GM12878 (cell line): Measurements from ENCODE around the gene KCNQ1. TPM values are rescaled to one million over a fixed set of nuclear protein-coding genes. Genes with fewer than 3 reads are reported as not detected.

Source experiments
- ATAC-seq: fragments of 200-7000 bp; cut with Tn5 transposase; 3 replicates; pipeline ENCODE4 v1.9.1; 2020; ENCODE audit warnings: mild to moderate bottlenecking, moderate library complexity
- BruUV-seq: library from RNA; stranded (reverse); fragments of 400-500 nt; replicated peaks from 2 replicates; lab custom pipeline; 2021; lab: Mats Ljungman, UMichigan
- CTCF ChIA-PET: fragments of 300-600 bp; sonication (Branson Sonifier 250); formaldehyde crosslinking; extraction: SDS; loops from one replicate; lab custom pipeline; 2021; ENCODE audit warnings: inconsistent platforms; lab: Yijun Ruan, JAX
- POLR2A ChIA-PET: fragments of 350-600 bp; formaldehyde crosslinking; extraction: SDS; loops from one replicate; lab custom pipeline; 2021; ENCODE audit warnings: inconsistent platforms; lab: Charles Lee
- RAD21 ChIA-PET: fragments of 300-600 bp; sonication (Branson Sonifier 250); formaldehyde crosslinking; loops from one replicate; lab custom pipeline; 2023; ENCODE audit warnings: antibody characterized with exemption; ENCODE audit not compliant: unreplicated experiment; lab: Charles Lee
- SMC1A ChIA-PET: fragments of 300-600 bp; sonication (Branson Sonifier 250); formaldehyde crosslinking; loops from one replicate; lab custom pipeline; 2023; ENCODE audit not compliant: unreplicated experiment, uncharacterized antibody; lab: Charles Lee
- DNase-seq: peaks from one replicate; pipeline ENCODE4 v3.0.0-alpha.2; 2011; ENCODE audit warnings: low read depth, low spot score
- FAIRE-seq: peaks from 3 replicates; lab custom pipeline; 2011; peaks lifted over from hg19 to GRCh38; lab: Jason Lieb, UNC
- H2AFZ ChIP-seq: 2 replicates; pipeline ENCODE4 v1.6.0; 2011; ENCODE audit warnings: low read depth, low read length, control low read depth; ENCODE audit not compliant: control insufficient read depth
- H3K27ac ChIP-seq: 2 replicates; pipeline ENCODE4 v1.5.1; 2011; ENCODE audit warnings: control low read depth; ENCODE audit not compliant: control insufficient read depth, insufficient read depth
- H3K27me3 ChIP-seq, 2 experiments: replicated peaks in 1 of 2; 2 replicates each; pipeline versions ENCODE4 v1.6.0 to v1.6.1; 2011; ENCODE audit warnings: low read length in 1 of 2; ENCODE audit not compliant: control insufficient read depth in 2 of 2, insufficient read depth in 2 of 2
- H3K36me3 ChIP-seq, 2 experiments: 2 replicates each; pipeline ENCODE4 v1.5.1; 2011; ENCODE audit warnings: low read length in 1 of 2; ENCODE audit not compliant: control insufficient read depth in 2 of 2, insufficient read depth in 2 of 2
- H3K4me1 ChIP-seq: 2 replicates; pipeline ENCODE4 v1.6.1; 2011; ENCODE audit warnings: mild to moderate bottlenecking, low read length, moderate library complexity, mixed read lengths; ENCODE audit not compliant: control insufficient read depth, insufficient read depth
- H3K4me2 ChIP-seq: 2 replicates; pipeline ENCODE4 v1.6.0; 2011; ENCODE audit warnings: control low read depth; ENCODE audit not compliant: control insufficient read depth, insufficient read depth
- H3K4me3 ChIP-seq: fragments of 200-600 bp; sonication (generic); 2 replicates; pipeline ENCODE4 v1.5.1; 2016
- H3K79me2 ChIP-seq: 2 replicates; pipeline ENCODE4 v1.6.0; 2011; ENCODE audit warnings: low read length; ENCODE audit not compliant: control insufficient read depth, insufficient read depth
- H3K9ac ChIP-seq: 2 replicates; pipeline ENCODE4 v1.8.0; 2011; ENCODE audit warnings: low read length, control low read depth, mixed read lengths; ENCODE audit not compliant: control insufficient read depth, insufficient read depth
- H3K9me3 ChIP-seq: replicated peaks from 3 replicates; pipeline ENCODE4 v1.5.1; 2011; ENCODE audit warnings: mild to moderate bottlenecking, low read length; ENCODE audit not compliant: control insufficient read depth, insufficient read depth
- H4K20me1 ChIP-seq: 2 replicates; pipeline ENCODE4 v1.6.0; 2011; ENCODE audit not compliant: control insufficient read depth, insufficient read depth
- HDAC2 ChIP-seq: fragments of 200-600 bp; sonication (generic); IDR thresholded peaks from 2 replicates; pipeline ENCODE4 v1.6.1; 2017
- IKZF1 ChIP-seq: fragments of 450-650 bp; conservative IDR thresholded peaks from 2 replicates; pipeline ENCODE4 v1.6.1; 2017; ENCODE audit warnings: antibody characterized with exemption, mild to moderate bottlenecking
- IRF4 ChIP-seq: IDR thresholded peaks from 2 replicates; pipeline ENCODE4 v1.6.1; 2011; ENCODE audit warnings: low read depth, low read length
- PRDM15 ChIP-seq: fragments of 450-650 bp; formaldehyde crosslinking; IDR thresholded peaks from 2 replicates; pipeline ENCODE4 v1.4.0; 2020; ENCODE audit warnings: mild to moderate bottlenecking, moderate library complexity
- RFX5 ChIP-seq: IDR thresholded peaks from 2 replicates; pipeline ENCODE4 v1.6.1; 2011; ENCODE audit warnings: low read depth, low read length, improper control_type of control experiment
- SMAD1 ChIP-seq: fragments of 450-650 bp; IDR thresholded peaks from 2 replicates; pipeline ENCODE4 v1.6.1; 2018; ENCODE audit warnings: mild to moderate bottlenecking, low read depth; ENCODE audit not compliant: partially characterized antibody
- TBL1XR1 ChIP-seq: IDR thresholded peaks from 2 replicates; pipeline ENCODE4 v1.6.1; 2012; ENCODE audit warnings: low read depth, low read length, improper control_type of control experiment
- YY1 ChIP-seq: IDR thresholded peaks from 2 replicates; pipeline ENCODE4 v1.6.1; 2011; ENCODE audit warnings: low read depth, mild to moderate bottlenecking, low read length
- WGBS: methylation state at CpG from one replicate; pipeline ENCODE4 v1.1.6; 2016; ENCODE audit warnings: low lambda C conversion rate; ENCODE audit not compliant: insufficient replicate concordance, insufficient coverage; ENCODE audit errors: missing lambda C conversion rate; 5-methylcytosine and 5-hydroxymethylcytosine counted together
- in situ Hi-C: fragments of 300-500 bp; cut with MboI; formaldehyde crosslinking; loops from 9 replicates; pipeline ENCODE4 v1.14.3; 2018; ENCODE audit warnings: mixed read lengths
- intact Hi-C: fragments of 100-400 bp; cut with micrococcal nuclease; formaldehyde crosslinking; loops from one replicate; pipeline ENCODE4 v1.14.2; 2022; ENCODE audit not compliant: unreplicated experiment
- polyA plus RNA-seq, 11 experiments: library from polyadenylated mRNA; depleted of rRNA in 4 of 11; unstranded in 6 of 11; stranded (reverse) in 5 of 11; fragments of >200 nt; fragmentation: Nextera tagmentation in 4 of 11; fragmentation: Illumina TruSeq in 1 of 11; extraction: Ambion mirVana in 4 of 11; extraction: Trizol in 1 of 11; gene quantifications; 1 replicate in 1 of 11; 2 replicates in 10 of 11; pipeline versions ENCODE4 v1.2.1 to v1.2.3, GENCODE V29; 2011 to 2016; ENCODE audit warnings: inconsistent platforms in 2 of 11, missing spikeins in 2 of 11, low read depth in 1 of 11
- total RNA-seq, 4 experiments: library from RNA; depleted of rRNA in 3 of 4; stranded (reverse); fragments of >200 nt in 3 of 4; fragmentation: Illumina TruSeq in 1 of 4; extraction: Trizol in 1 of 4; gene quantifications; 2 replicates each; pipeline versions ENCODE4 v1.2.1 to v1.2.3, GENCODE V29; 2013 to 2021

KCNQ1 gene
- total and polyA plus RNA-seq, 10 of the 15 experiments (the other 5 are each of a cell fraction or from before 2014, with no cell fraction given) = 0.03 to 0.15 (median 0.12) TPM; not detected in 7

GRCh38 chr11:2580571-2581001, 135.8 kb downstream of the KCNQ1 start:
- POLR2A ChIA-PET = no interaction called here
- Histone ChIP-seq H3K9me3 (no peaks in the 10 kb centered on the region), H3K27ac (no peak overlapping the region), H3K4me1 (no peaks in the 10 kb centered on the region), H3K36me3 (no peaks in the 10 kb centered on the region), H3K27me3 (no peaks in the 10 kb centered on the region), H2AFZ (no peak overlapping the region), H3K9ac (no peak overlapping the region), H3K4me3 (no peak overlapping the region), H3K79me2 (no peaks in the 10 kb centered on the region), H4K20me1 (no peaks in the 10 kb centered on the region), H3K4me2 (no peak overlapping the region)
- TF ChIP-seq RFX5 (no peak), IKZF1 (no peak), IRF4 (no peak), SMAD1 (no peak), HDAC2 (no peak), TBL1XR1 (no peak), PRDM15 (CRISPR knock-in tag) (no peak), YY1 (no peak)
- SMC1A ChIA-PET = no interaction called here
- CTCF ChIA-PET = no interaction called here
- RAD21 ChIA-PET = no interaction called here
- intact Hi-C loops = no loop called here
- WGBS = 23% methylated on average over 13 of the region's 13 CpGs
- no peak for ATAC-seq
- in situ Hi-C loops = no loop called here
- no peak for FAIRE-seq
- DNase-seq = no peak
- no TSS peak for BruUV-seq
